ENCODE results near the gene RIBC2.

RIBC2 gene

GRCh38 chr22:45389546-45389945 lies 23.9 kb upstream of the RIBC2 start:
- TF ChIP-seq POLR2AphosphoS5 (IDR thresholded peaks at IDR 0.05; ENCODE audit: low read depth, low read length) (no peak), TAF1 (IDR thresholded peaks at IDR 0.05; ENCODE audit: borderline replicate concordance, insufficient read depth, low read length) (no peak), SIN3A (IDR thresholded peaks at IDR 0.05; ENCODE audit: borderline replicate concordance, insufficient read depth, low read length) (no peak), FOXP2 (optimal IDR thresholded peaks at IDR 0.05; ENCODE audit: borderline replicate concordance, extremely low read depth, extremely low read length, insufficient read depth) (no peak)
- TF ChIP-seq, protein P1, sequence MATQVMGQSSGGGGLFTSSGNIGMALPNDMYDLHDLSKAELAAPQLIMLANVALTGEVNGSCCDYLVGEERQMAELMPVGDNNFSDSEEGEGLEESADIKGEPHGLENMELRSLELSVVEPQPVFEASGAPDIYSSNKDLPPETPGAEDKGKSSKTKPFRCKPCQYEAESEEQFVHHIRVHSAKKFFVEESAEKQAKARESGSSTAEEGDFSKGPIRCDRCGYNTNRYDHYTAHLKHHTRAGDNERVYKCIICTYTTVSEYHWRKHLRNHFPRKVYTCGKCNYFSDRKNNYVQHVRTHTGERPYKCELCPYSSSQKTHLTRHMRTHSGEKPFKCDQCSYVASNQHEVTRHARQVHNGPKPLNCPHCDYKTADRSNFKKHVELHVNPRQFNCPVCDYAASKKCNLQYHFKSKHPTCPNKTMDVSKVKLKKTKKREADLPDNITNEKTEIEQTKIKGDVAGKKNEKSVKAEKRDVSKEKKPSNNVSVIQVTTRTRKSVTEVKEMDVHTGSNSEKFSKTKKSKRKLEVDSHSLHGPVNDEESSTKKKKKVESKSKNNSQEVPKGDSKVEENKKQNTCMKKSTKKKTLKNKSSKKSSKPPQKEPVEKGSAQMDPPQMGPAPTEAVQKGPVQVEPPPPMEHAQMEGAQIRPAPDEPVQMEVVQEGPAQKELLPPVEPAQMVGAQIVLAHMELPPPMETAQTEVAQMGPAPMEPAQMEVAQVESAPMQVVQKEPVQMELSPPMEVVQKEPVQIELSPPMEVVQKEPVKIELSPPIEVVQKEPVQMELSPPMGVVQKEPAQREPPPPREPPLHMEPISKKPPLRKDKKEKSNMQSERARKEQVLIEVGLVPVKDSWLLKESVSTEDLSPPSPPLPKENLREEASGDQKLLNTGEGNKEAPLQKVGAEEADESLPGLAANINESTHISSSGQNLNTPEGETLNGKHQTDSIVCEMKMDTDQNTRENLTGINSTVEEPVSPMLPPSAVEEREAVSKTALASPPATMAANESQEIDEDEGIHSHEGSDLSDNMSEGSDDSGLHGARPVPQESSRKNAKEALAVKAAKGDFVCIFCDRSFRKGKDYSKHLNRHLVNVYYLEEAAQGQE (IDR thresholded peaks at IDR 0.05; ENCODE audit: insufficient read depth in 1 of 2, low read depth in 2 of 2, low read length in 2 of 2): no peak

DNA sequence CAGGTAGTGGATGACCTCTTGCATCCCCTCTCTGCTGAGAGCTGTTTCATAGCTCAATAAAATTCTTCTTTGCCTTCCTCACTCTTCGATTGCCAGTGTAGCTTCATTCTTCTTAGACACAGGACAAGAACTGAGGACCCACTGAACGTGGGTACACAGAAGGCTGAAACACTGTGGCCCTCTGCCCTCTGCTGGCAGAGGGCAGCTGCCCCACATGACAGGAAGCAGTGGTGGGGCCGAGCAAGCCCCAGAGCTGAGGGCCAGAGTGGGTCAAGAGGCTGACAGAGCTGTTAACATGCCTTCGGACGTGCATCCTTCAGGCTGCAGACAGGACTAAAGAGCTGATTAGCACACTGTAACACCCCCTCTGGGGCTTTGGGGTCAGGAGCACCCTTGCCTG lies 15.7 kb upstream of the RIBC2 start:
- TF ChIP-seq POLR2AphosphoS5 (IDR thresholded peaks at IDR 0.05; ENCODE audit: low read depth, low read length) (no peak), TAF1 (IDR thresholded peaks at IDR 0.05; ENCODE audit: borderline replicate concordance, insufficient read depth, low read length) (no peak), SIN3A (IDR thresholded peaks at IDR 0.05; ENCODE audit: borderline replicate concordance, insufficient read depth, low read length) (no peak), FOXP2 (optimal IDR thresholded peaks at IDR 0.05; ENCODE audit: borderline replicate concordance, extremely low read depth, extremely low read length, insufficient read depth) (no peak)
- TF ChIP-seq, protein P1 (IDR thresholded peaks at IDR 0.05; ENCODE audit: insufficient read depth in 1 of 2, low read depth in 2 of 2, low read length in 2 of 2): no peak

- TF ChIP-seq, protein P1 (IDR thresholded peaks at IDR 0.05; ENCODE audit: insufficient read depth in 1 of 2, low read depth in 2 of 2, low read length in 2 of 2): no peak
- TF ChIP-seq TAF1 (IDR thresholded peaks at IDR 0.05; ENCODE audit: borderline replicate concordance, insufficient read depth, low read length) (no peak), POLR2AphosphoS5 (IDR thresholded peaks at IDR 0.05; ENCODE audit: low read depth, low read length) (no peak), SIN3A (IDR thresholded peaks at IDR 0.05; ENCODE audit: borderline replicate concordance, insufficient read depth, low read length) (no peak), FOXP2 (optimal IDR thresholded peaks at IDR 0.05; ENCODE audit: borderline replicate concordance, extremely low read depth, extremely low read length, insufficient read depth) (no peak)
Observed at GRCh38 chr22:45398214-45398613, 15.3 kb upstream of the RIBC2 start.

DNA sequence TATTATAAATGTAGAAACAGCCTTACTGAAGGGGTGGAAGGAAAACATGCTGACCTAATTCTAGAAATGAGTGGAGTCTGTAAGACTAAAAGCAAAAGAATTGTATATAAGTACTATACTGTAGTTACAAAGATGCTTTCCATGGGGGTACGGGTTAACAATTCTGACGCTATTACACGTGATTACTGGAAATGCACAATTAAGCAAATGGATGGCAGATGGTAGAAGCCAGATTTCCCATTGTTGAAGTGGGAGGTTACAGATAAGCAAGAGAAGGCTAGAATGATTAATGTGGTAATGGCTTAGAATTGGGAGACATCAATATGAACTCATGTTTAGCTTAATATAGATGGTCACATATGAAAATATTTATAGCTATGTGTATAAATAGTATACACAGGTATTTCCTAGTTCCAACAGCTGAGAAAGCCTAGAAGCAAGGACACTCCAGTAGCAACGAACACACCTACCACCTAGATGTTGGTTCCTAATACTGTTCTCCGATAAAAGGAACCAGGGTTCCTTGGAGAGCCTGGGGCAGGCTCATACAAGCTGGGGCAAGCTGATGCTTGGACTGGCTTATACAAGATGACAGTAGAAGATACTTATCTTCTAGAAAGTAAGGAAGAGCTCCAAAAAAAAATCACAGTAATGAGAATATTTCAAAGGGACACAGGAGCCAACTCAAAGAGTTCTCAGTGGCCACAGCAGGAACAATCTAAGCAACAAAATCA lies 13.6 kb upstream of the RIBC2 start:
- TF ChIP-seq SIN3A (IDR thresholded peaks at IDR 0.05; ENCODE audit: borderline replicate concordance, insufficient read depth, low read length): no peak
- no peak for TF ChIP-seq FOXP2 (optimal IDR thresholded peaks at IDR 0.05; ENCODE audit: borderline replicate concordance, extremely low read depth, extremely low read length, insufficient read depth)

DNA sequence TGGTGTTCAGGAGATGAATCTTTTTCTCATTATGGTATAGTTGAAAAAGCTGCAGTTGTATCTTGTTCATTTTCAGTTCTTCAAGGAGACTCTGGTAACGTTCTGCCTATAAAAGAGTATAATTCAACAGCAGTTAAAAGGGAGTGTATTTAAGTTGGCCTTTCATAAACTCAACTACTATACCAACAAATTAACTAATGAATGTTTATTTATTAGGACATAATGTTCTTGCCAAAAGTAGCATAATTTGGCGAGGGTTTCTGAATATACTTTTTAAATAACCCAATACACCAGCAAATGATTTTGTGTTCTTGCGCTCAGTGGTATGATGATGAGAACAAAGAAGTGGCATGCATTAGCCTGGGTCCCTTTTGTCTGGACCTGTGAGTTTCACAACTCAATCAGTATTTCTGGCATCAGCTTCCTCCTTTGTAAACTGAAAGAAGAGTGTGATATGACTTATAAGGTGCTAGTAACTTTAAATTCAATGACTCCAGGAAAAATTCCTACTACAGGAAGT lies 11.0 kb upstream of the RIBC2 start:
- TF ChIP-seq SIN3A (IDR thresholded peaks at IDR 0.05; ENCODE audit: borderline replicate concordance, insufficient read depth, low read length) (no peak), FOXP2 (optimal IDR thresholded peaks at IDR 0.05; ENCODE audit: borderline replicate concordance, extremely low read depth, extremely low read length, insufficient read depth) (no peak), TAF1 (IDR thresholded peaks at IDR 0.05; ENCODE audit: borderline replicate concordance, insufficient read depth, low read length) (no peak), POLR2AphosphoS5 (IDR thresholded peaks at IDR 0.05; ENCODE audit: low read depth, low read length) (no peak)
- TF ChIP-seq, protein P1 (IDR thresholded peaks at IDR 0.05; ENCODE audit: insufficient read depth in 1 of 2, low read depth in 2 of 2, low read length in 2 of 2): no peak

Measured in PFSK-1 (cell line).